BLaER1 treated with 17β-estradiol and CSF1 and Interleukin-3, amounts not matched to agents 10 nM and 100 nM (cell line): Measurements from ENCODE around the gene CDCA4.

Experiments used
- H3K27ac ChIP-seq, 11 experiments: shearing (Covaris generic); formaldehyde crosslinking; 2 replicates each; pipeline ENCODE4 v1.8.1; 2022
- H3K27me3 ChIP-seq, 11 experiments: shearing (Covaris generic); formaldehyde crosslinking; 2 replicates each; pipeline ENCODE4 v1.8.1; 2022
- H3K36me3 ChIP-seq, 11 experiments: shearing (Covaris generic); formaldehyde crosslinking; 2 replicates each; pipeline ENCODE4 v1.8.1; 2022
- H3K4me1 ChIP-seq, 10 experiments: shearing (Covaris generic); formaldehyde crosslinking; 2 replicates each; pipeline ENCODE4 v1.8.1; 2022
- H3K4me2 ChIP-seq, 11 experiments: shearing (Covaris generic); formaldehyde crosslinking; 2 replicates each; pipeline ENCODE4 v1.8.1; 2022
- H3K4me3 ChIP-seq, 10 experiments: shearing (Covaris generic); formaldehyde crosslinking; 2 replicates each; pipeline ENCODE4 v1.8.1; 2022
- H3K9ac ChIP-seq, 11 experiments: shearing (Covaris generic); formaldehyde crosslinking; 2 replicates each; pipeline ENCODE4 v1.8.1; 2022
- H3K9me3 ChIP-seq, 11 experiments: shearing (Covaris generic); formaldehyde crosslinking; replicated peaks in 1 of 11; 2 replicates each; pipeline ENCODE4 v1.8.1; 2022
- H4K20me1 ChIP-seq, 11 experiments: shearing (Covaris generic); formaldehyde crosslinking; 2 replicates each; pipeline ENCODE4 v1.8.1; 2022
- Cebpa-rat ChIP-seq, 11 experiments: shearing (Covaris generic); IDR thresholded peaks; 2 replicates each; pipeline ENCODE4 v1.8.1; 2022

Gene CDCA4

DNA sequence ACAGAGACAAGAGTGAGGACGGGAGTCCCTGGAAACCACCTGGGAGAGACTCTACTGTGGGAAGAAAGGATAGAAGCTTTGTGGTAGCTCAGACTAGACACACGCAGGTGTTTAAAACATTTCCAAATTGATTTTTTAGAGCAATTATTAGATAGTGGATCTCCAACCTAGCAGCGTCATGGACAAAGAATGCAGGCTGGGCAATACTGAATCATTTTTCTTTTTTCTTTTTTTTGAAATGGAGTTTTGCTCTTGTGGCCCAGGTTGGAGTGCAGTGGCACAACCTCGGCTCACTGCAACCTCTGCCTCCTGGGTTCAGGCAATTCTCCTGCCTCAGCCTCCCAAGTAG, 31.2 kb upstream of the CDCA4 start:
- H4K20me1 ChIP-seq = peaks cover 23 to 99% (median 78%) of the 10 kb centered on the region in 11 experiments; a peak in 21 of 22 replicates
- peaks cover 0 to 6% (median 0%) of the 10 kb centered on the region in 10 experiments; a peak in 6 of 20 replicates for H3K4me1 ChIP-seq
- no peak overlapping the region for H3K9ac ChIP-seq
- no peak overlapping the region for H3K4me3 ChIP-seq
- no peak overlapping the region for H3K27ac ChIP-seq
- H3K36me3 ChIP-seq = peaks cover 79 to 98% (median 91%) of the 10 kb centered on the region in 11 experiments
- H3K4me2 ChIP-seq = no peak overlapping the region
- H3K9me3 ChIP-seq = no peaks in the 10 kb centered on the region
- TF ChIP-seq Cebpa-rat (IDR thresholded peaks at IDR 0.05) = no peak
- no peaks in the 10 kb centered on the region for H3K27me3 ChIP-seq

DNA sequence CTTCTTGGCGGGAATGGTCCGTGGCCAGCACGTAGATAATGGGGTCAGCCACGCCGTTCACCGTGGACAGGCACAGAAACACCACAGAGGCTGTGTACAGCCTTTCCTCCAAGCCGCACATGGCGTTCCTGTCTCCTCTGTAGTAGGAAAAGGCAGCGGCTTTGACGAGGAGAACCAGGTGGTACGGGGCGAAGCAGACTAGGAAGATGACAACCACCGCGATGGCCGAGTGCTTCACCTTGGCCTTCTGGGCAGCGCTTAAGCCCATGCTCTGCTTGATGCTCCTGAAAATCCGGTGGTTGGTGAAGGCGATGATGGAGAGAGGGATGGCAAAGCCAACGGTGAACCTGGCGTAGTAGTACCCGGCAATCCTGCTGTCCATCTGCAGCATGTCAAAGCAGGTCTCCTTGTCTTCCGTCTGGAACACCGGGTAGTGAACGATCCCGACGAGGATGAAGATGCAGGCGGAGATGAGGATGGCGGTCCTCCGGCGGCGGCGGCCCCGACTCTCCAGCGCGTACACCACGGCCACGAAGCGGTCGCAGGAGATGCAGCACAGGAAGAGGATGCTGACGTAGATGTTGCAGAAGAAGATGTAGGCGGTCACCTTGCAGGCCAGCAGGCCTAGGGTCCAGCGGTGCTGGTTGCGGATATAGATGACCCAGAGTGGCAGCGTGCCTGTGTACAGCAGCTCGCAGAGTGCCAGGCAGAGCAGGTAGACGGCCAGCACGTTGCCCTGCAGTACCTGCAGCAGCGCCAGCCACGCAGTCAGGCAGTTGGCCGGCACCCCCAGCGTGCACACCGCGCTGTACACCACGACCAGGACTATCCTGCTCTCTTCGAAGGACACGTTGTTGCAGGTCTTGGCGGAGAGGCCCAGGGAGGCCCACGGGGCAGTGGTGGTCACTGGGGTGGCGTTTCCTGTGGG, 30.6 kb upstream of the CDCA4 start:
- peaks cover 73 to 97% (median 85%) of the 10 kb centered on the region in 11 experiments for H3K36me3 ChIP-seq
- peaks cover 23 to 99% (median 82%) of the 10 kb centered on the region in 11 experiments; a peak in 21 of 22 replicates for H4K20me1 ChIP-seq

DNA sequence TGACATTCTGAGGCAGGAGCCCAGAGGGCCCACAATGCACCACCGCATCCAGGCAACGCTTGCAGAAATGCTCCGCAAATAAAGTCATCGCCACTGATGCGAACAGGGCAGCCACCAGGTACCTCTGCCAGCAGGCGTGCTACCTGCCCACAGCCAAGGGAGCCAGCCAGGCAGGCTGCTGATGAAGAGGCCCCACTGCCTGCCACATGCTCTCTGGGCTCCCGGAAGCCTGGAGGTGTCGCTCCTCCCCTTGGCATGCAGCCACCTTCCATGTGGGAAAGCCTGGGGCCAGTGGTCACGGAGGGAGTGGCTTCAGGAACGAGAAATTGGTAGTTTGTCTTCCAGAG, 29.6 kb upstream of the CDCA4 start:
- Histone ChIP-seq H3K36me3 (peaks cover 63 to 88% (median 76%) of the 10 kb centered on the region in 11 experiments), H3K9me3 (no peaks in the 10 kb centered on the region), H3K27me3 (no peaks in the 10 kb centered on the region), H3K4me2 (no peak overlapping the region), H3K27ac (no peak overlapping the region), H3K4me1 (peaks cover 9 to 20% (median 13%) of the 10 kb centered on the region in 10 experiments; a peak in 19 of 20 replicates), H3K4me3 (no peak overlapping the region), H3K9ac (no peak overlapping the region), H4K20me1 (peaks cover 23 to 95% (median 77%) of the 10 kb centered on the region in 11 experiments; a peak in 21 of 22 replicates)
- no peak for TF ChIP-seq Cebpa-rat (IDR thresholded peaks at IDR 0.05)

More for the DNA sequence above, 30.6 kb upstream of the CDCA4 start:
- Histone ChIP-seq H3K27me3 (no peaks in the 10 kb centered on the region), H3K9me3 (no peaks in the 10 kb centered on the region), H3K27ac (no peak overlapping the region), H3K9ac (no peak overlapping the region), H3K4me1 (peaks cover 3 to 12% (median 6%) of the 10 kb centered on the region in 10 experiments; a peak in 16 of 20 replicates), H3K4me3 (no peak overlapping the region), H3K4me2 (no peak overlapping the region)
- TF ChIP-seq Cebpa-rat (IDR thresholded peaks at IDR 0.05) = no peak

DNA sequence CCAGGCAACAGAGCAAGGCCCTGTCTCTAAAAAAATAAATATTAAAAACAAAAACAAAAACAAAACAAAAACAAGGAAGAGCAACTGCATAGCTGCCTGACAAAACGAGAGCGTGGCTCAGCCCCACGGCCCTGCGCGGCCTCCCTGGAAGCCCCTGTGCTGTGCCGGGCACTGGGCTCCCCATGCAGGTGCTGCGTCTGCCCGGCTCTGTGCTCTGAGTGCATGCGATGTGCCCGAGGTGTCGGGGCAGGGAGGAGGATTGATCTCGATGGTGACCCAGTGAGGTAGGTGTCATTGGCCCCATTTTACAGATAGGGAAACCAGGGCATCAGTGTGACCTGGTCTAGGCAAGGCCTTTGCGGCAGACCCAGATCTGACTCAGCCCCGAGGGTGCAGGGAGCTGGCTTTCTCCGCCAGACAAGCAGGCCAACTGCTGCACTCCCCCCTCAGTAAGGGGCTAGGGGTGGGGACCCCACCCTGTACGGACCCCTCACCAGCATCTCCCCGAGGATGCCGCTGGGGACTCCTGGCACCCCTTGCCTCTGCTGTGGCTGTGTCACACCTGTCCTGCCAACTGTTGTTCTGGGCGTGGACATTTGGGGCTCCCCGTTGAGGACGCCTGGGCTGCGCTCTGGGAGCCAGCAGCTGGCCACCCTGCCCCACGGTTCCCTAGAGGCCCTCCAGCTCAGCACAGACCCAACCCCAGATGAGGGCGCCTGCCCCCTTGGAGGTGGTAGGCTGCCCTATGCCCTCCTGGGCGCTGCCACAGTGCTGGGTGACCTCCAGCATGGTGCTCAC, 29.1 kb upstream of the CDCA4 start:
- no peak overlapping the region for H3K4me3 ChIP-seq
- peaks cover 23 to 94% (median 71%) of the 10 kb centered on the region in 11 experiments; a peak in 21 of 22 replicates for H4K20me1 ChIP-seq
- TF ChIP-seq Cebpa-rat (IDR thresholded peaks at IDR 0.05) = no peak
- peaks cover 11 to 25% (median 19%) of the 10 kb centered on the region in 10 experiments for H3K4me1 ChIP-seq
- H3K9ac ChIP-seq = no peak overlapping the region
- no peak overlapping the region for H3K4me2 ChIP-seq
- H3K9me3 ChIP-seq = no peaks in the 10 kb centered on the region
- H3K36me3 ChIP-seq = peaks cover 58 to 82% (median 70%) of the 10 kb centered on the region in 11 experiments
- H3K27me3 ChIP-seq = no peaks in the 10 kb centered on the region
- H3K27ac ChIP-seq = no peak overlapping the region

DNA sequence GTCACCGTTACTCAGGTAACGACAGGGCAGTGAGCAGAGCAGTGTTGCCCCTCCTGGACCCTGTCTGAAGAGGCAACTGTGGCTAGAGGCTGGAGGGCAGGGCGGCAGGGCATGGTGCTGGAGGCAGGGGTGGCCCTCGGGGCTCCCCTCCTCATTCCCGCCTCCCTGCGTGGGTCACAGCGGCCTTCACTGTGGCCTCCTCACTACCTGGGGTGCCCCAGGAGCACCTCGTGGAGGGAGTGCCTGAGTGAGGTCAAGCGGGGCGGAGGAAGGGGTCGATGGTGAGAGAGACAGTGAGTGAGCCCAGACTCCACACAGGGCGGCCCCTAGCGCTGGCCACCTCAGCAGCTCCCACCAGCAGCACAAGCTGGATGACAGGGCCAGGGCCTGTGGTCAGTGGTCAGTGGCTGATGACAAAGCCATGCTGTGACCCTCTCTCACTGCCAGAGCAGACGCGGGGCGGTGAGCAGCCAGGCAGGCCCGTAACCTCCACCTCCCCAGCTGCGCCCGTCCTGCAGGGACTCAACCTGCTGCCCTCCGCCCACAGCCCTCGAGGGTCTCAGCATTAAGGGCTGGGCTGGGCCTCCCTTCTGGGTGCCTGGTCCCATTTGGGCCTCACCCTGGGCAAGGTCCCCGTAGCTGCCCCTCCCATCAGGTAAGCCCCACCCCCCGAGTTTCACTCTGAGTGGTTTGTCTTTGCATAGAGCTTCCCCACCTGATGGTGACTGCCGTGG, 26.6 kb upstream of the CDCA4 start:
- no peaks in the 10 kb centered on the region for H3K9me3 ChIP-seq
- peaks cover 36 to 50% (median 42%) of the 10 kb centered on the region in 10 experiments for H3K4me1 ChIP-seq
- H3K9ac ChIP-seq = peak overlapping the region in 3 of 11 experiments; percentile 7 to 40 (median 19); a peak in 1 of 22 replicates
- no peak for TF ChIP-seq Cebpa-rat (IDR thresholded peaks at IDR 0.05)
- H3K27me3 ChIP-seq = peaks cover 0 to under 1% (median 0%) of the 10 kb centered on the region in 11 experiments; a peak in 1 of 22 replicates
- H3K4me2 ChIP-seq = peak overlapping the region in 1 of 11 experiments; percentile 68; a peak in 1 of 22 replicates
- H3K4me3 ChIP-seq = no peak overlapping the region
- peaks cover 17 to 90% (median 58%) of the 10 kb centered on the region in 11 experiments; a peak in 21 of 22 replicates for H4K20me1 ChIP-seq
- H3K27ac ChIP-seq = 0 out of 22 replicates have a peak overlapping the region, but pooled peaks of 1 of the 11 experiments have one; percentile 39
- peaks cover 39 to 57% (median 46%) of the 10 kb centered on the region in 11 experiments for H3K36me3 ChIP-seq

DNA sequence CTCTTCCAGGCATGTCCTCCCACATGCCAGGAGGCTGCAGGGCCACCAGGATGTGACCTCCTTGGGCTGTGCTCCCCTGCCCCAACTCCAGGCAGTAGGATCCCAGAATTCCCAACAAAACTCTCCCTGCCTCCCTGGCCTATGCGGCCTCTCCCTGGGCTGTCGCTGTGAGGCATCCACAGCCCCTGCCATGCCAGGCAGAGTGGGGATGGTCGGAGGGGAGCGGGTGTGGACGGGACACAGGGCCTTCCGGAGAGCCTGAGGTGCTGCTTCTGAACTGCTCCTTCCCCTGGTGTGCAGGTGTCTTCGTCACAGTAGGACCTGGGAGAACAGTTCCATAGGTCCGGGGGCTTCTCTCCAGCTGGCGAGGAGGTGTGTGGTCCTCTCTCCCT, 26.0 kb upstream of the CDCA4 start:
- H3K27ac ChIP-seq = peak overlapping the region in 1 of 11 experiments; percentile 39; a peak in 1 of 22 replicates
- H3K36me3 ChIP-seq = peaks cover 33 to 51% (median 42%) of the 10 kb centered on the region in 11 experiments
- peak overlapping the region in 7 of 11 experiments; percentile 18 to 70 (median 56); a peak in 5 of 22 replicates for H3K4me2 ChIP-seq
- peaks cover 0 to 5% (median 0%) of the 10 kb centered on the region in 11 experiments; a peak in 1 of 22 replicates for H3K27me3 ChIP-seq
- TF ChIP-seq Cebpa-rat (IDR thresholded peaks at IDR 0.05) = no peak
- H3K4me1 ChIP-seq = peaks cover 41 to 56% (median 48%) of the 10 kb centered on the region in 10 experiments
- no peak overlapping the region for H3K4me3 ChIP-seq
- peak overlapping the region in 7 of 11 experiments; percentile 2 to 58 (median 19); a peak in 6 of 22 replicates for H3K9ac ChIP-seq
- no peaks in the 10 kb centered on the region for H3K9me3 ChIP-seq
- peaks cover 17 to 87% (median 54%) of the 10 kb centered on the region in 11 experiments; a peak in 21 of 22 replicates for H4K20me1 ChIP-seq

DNA sequence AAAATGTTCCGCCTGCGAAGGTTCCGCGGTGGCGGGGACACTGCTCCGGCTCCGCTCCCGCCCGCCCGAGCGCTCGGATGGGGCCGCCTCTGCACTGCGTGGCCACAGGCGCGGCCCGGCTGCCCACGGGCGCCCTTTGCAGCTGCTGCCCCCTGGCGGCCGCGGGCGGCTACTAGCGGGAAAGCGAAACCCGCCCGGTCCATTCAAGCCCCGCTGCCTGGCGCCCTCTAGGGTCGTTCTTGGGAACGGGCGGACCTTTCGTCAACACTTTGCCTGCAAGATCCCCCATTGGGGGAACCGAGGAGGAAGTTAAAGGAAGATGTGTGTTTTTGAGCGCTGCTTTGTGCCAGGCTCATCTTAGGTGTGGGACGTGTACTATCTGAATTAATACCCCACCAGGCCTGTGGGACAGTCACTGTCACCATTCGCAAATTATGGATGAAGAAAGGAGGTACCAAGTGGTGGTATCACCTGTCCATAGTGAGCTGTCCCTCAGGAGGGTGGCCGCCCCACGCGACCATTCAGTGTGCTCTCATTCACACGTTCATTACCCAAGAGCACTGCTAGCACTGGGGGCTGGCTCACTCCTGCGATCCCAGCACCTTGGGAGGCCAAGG, 24.9 kb upstream of the CDCA4 start:
- H3K9ac ChIP-seq = peak overlapping the region in 7 of 11 experiments; percentile 2 to 58 (median 33); a peak in 7 of 22 replicates
- peaks cover 0 to 5% (median 0%) of the 10 kb centered on the region in 11 experiments; a peak in 1 of 22 replicates for H3K27me3 ChIP-seq
- no peaks in the 10 kb centered on the region for H3K9me3 ChIP-seq
- H3K27ac ChIP-seq = peak overlapping the region in 5 of 11 experiments; percentile 0 to 50 (median 13); a peak in 5 of 22 replicates
- H3K4me1 ChIP-seq = peaks cover 47 to 63% (median 51%) of the 10 kb centered on the region in 10 experiments
- TF ChIP-seq Cebpa-rat (IDR thresholded peaks at IDR 0.05) = no peak
- H4K20me1 ChIP-seq = peaks cover 12 to 76% (median 43%) of the 10 kb centered on the region in 11 experiments; a peak in 20 of 22 replicates
- no peak overlapping the region for H3K4me3 ChIP-seq
- peak overlapping the region; percentile 53 to 75 (median 67) for H3K4me2 ChIP-seq
- peaks cover 22 to 41% (median 31%) of the 10 kb centered on the region in 11 experiments for H3K36me3 ChIP-seq
